Measurements from ENCODE around the gene AOPEP.
A peak's percentile ranks its signal among the peaks of the same experiment; 100 is the strongest.

Gene AOPEP

DNA sequence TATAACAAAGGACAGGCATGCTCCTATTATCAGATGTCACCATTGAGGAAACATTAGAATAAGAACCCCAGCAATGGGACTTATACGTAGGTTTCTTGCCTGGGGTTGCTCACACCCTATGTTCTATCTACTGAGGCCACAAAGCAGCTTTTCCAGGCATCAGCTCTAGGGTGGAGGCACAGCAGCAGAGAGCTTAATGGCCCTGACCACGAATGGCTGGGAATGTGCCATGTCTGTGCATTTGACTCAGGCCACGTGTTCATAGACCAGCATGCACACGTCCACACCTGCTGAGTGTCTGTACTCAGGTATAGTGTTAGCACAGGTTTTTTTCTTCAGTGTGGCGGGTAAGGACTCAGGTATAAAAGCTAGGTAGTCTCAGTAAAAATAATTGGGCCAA lies 129.4 kb downstream of the AOPEP start:
- Histone ChIP-seq H3K4me3 (no peak overlapping the region), H3K36me3 (no peaks in the 10 kb centered on the region), H3K4me1 (no peaks in the 10 kb centered on the region), H3K27me3 (no peaks in the 10 kb centered on the region), H3K27ac (no peak overlapping the region), H3K9me3 (no peaks in the 10 kb centered on the region)
- intact Hi-C loops (cut with DNase I; ENCODE audit: low total_unique reads): no loop called here
- DNase-seq: no peak
- TF ChIP-seq, protein P1, sequence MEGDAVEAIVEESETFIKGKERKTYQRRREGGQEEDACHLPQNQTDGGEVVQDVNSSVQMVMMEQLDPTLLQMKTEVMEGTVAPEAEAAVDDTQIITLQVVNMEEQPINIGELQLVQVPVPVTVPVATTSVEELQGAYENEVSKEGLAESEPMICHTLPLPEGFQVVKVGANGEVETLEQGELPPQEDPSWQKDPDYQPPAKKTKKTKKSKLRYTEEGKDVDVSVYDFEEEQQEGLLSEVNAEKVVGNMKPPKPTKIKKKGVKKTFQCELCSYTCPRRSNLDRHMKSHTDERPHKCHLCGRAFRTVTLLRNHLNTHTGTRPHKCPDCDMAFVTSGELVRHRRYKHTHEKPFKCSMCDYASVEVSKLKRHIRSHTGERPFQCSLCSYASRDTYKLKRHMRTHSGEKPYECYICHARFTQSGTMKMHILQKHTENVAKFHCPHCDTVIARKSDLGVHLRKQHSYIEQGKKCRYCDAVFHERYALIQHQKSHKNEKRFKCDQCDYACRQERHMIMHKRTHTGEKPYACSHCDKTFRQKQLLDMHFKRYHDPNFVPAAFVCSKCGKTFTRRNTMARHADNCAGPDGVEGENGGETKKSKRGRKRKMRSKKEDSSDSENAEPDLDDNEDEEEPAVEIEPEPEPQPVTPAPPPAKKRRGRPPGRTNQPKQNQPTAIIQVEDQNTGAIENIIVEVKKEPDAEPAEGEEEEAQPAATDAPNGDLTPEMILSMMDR (IDR thresholded peaks at IDR 0.05): no peak

DNA sequence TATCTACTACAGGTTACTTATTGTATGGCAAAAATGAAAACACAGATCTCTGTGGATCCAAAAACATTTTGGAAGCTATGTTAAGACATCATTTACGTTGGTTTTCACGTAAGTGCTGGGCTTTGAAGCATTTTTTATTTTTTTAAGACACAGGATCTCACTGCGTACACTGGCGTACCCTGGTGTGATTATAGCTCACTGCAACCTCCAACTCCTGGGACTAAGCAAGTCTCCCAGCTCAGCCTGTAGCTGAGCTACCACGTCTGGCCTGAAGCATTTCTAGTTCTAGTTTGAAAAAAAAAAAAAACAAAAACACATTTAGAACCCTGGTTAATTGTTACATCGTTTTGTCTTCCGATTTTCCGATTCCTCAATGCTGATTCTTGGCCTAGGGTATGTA lies 131.3 kb downstream of the AOPEP start:
- Histone ChIP-seq H3K4me3 (no peak overlapping the region), H3K27ac (no peak overlapping the region), H3K4me1 (peaks cover 0 to 13% (median 0%) of the 10 kb centered on the region in 4 donors), H3K36me3 (no peaks in the 10 kb centered on the region), H3K27me3 (no peaks in the 10 kb centered on the region), H3K9me3 (no peaks in the 10 kb centered on the region)
- DNase-seq: no peak
- TF ChIP-seq, protein P1 (IDR thresholded peaks at IDR 0.05): no peak
- intact Hi-C loops (cut with DNase I; ENCODE audit: low total_unique reads): no loop called here

DNA sequence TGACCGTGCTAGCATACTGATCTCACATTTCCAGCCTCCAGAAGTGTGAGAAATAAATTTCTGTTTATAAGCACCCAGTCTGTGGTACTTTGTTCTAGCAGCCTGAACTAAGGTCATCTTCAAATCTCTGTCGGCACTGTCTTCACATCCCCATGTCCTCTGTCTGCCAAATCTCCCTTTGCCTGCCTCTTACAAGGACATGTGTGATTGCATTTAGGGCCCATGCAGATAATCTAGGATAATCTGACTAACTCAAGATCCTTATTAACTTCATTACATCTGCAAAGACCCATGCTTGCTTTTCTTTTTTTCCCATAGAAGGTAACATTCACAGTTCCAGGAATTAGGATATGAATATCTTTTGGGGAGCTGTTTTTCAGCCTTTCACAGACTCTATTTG lies 132.7 kb downstream of the AOPEP start:
- peaks cover 0 to 21% (median 5%) of the 10 kb centered on the region in 4 donors for H3K4me1 ChIP-seq
- H3K27me3 ChIP-seq: no peaks in the 10 kb centered on the region
- no peak overlapping the region for H3K4me3 ChIP-seq
- no peak for DNase-seq
- H3K9me3 ChIP-seq: no peaks in the 10 kb centered on the region
- no peaks in the 10 kb centered on the region for H3K36me3 ChIP-seq
- intact Hi-C loops (cut with DNase I; ENCODE audit: low total_unique reads): no loop called here
- no peak overlapping the region for H3K27ac ChIP-seq
- TF ChIP-seq, protein P1 (IDR thresholded peaks at IDR 0.05): no peak

GRCh38 chr9:94859891-94860290 lies 133.4 kb downstream of the AOPEP start:
- peaks cover 0 to 27% (median 7%) of the 10 kb centered on the region in 4 donors for H3K4me1 ChIP-seq
- H3K27me3 ChIP-seq: no peaks in the 10 kb centered on the region
- TF ChIP-seq, protein P1 (IDR thresholded peaks at IDR 0.05): no peak
- intact Hi-C loops (cut with DNase I; ENCODE audit: low total_unique reads): no loop called here
- H3K36me3 ChIP-seq: no peaks in the 10 kb centered on the region
- H3K27ac ChIP-seq: no peak overlapping the region
- H3K4me3 ChIP-seq: no peak overlapping the region
- DNase-seq: no peak
- no peaks in the 10 kb centered on the region for H3K9me3 ChIP-seq

GRCh38 chr9:94860678-94861588 lies 134.4 kb downstream of the AOPEP start:
- no peak overlapping the region for H3K4me3 ChIP-seq
- H3K4me1 ChIP-seq: peaks cover 0 to 37% (median 15%) of the 10 kb centered on the region in 4 donors
- intact Hi-C loops (cut with DNase I; ENCODE audit: low total_unique reads): no loop called here
- DNase-seq: no peak
- H3K9me3 ChIP-seq: no peaks in the 10 kb centered on the region
- no peaks in the 10 kb centered on the region for H3K27me3 ChIP-seq
- TF ChIP-seq, protein P1 (IDR thresholded peaks at IDR 0.05): no peak
- H3K36me3 ChIP-seq: no peaks in the 10 kb centered on the region
- peak overlapping the region; percentile 21 to 34 for H3K27ac ChIP-seq

Data from tibial artery (tissue), 4 donors.